ENCODE data around the gene DNMT3A.

The DNMT3A gene

DNA sequence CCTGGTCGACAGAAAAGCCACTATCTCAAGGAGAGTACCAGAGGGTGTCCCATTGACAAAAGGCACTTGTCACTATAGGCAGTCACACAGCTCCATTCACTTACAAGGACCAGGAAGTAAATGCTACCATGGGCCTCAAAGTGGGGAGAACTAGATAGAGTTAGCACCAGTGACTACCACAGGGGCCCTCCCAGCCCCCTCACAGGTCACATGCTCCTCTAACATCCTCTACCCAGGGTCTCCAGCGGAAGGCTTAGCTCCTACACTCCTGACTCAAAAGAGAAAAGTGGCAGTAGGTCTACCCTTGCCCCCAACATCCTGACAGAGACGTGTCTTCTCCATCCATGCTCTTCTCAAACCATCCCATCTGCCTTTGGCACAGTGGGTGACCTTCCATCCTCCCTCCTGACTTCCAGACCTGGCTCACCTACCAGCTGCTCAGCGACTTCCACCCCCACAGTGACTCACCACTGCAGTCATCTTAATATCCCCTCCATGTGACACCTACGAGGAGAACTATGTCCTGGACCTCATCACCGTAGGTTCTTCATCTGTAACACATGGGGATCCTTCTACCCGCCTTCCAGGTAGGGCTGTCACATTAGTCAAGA is 5.6 kb upstream of the DNMT3A start:
- no peak for DNase-seq (ENCODE audit: low read depth in 3 of 3)

- DNase-seq (ENCODE audit: low read depth in 3 of 3): no peak
These were observed 1.6 kb upstream of the DNMT3A start for GRCh38 chr2:25343187-25343825.

GRCh38 chr2:25342372-25343186 is 854 bp upstream of the DNMT3A start:
- peak; percentile 60 to 68 (median 65) for DNase-seq (ENCODE audit: low read depth in 3 of 3)

- DNase-seq (ENCODE audit: low read depth in 3 of 3): no peak
These were observed 556 bp downstream of the DNMT3A start for GRCh38 chr2:25341011-25341727.

GRCh38 chr2:25340181-25340921 is 1.4 kb downstream of the DNMT3A start:
- no peak for DNase-seq (ENCODE audit: low read depth in 3 of 3)

DNA sequence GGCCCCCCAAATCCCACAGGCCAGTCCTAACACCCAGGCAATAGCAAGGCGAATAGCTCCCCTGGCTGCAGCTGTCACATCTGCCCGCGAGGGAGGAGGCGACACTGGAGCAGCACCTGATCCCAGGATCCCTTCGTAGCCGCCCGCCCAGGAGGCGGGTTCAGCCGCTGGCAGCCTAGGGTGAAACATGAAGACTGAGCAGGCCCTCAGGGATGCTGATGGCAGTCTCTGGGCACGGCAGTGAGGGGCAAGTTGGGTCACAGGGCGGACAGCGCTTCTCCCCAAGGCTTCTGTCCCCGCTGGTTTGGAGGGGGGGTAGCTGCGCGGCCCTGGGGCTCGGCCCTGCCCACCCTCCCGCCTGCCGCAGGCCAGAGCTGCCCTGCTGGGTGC is 1.9 kb downstream of the DNMT3A start:
- no peak for DNase-seq (ENCODE audit: low read depth in 3 of 3)

DNA sequence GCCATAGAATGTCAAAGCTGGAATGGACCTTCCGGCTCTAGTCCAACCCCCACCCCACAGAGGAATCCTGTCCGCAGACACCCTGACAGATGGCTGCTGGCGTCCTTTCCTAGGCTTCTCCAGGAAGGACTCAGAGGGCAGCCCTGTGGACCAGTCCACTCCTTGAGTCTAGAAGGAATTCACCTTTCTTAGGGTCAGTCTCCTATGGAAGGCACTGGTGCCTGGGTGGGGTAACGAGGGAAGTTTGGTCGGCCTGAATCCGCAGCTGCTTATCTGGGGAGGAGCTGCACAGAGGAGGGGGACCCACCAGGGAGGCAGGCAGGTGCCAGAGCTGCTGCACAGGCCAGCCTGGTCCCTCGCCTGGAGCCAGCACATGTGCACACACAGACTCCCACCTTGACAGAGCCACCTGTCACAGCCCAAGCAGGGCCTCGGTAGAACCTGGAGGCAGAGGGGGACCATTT is 2.5 kb downstream of the DNMT3A start:
- DNase-seq (ENCODE audit: low read depth in 3 of 3): no peak

DNA sequence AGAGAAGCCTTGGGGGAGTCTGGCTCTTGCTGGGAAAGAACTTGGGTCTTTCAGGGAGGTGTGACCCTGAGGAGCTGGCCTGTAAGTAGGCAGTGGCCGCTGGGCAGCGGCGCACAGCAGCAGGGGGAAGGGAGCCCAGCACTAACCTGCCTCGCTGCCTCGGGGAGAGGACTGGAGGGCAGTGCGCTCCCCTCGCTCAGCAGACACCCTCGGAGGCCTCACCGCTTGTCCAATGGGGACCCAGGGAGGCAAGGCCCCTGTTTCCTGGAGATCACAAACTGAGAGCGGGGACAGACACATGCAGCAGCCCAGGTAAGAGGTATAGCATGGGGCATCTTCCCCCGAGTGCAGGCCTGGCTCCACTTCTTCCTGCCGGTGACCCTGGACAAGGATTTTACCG is 3.3 kb downstream of the DNMT3A start:
- no peak for DNase-seq (ENCODE audit: low read depth in 3 of 3)

- DNase-seq (ENCODE audit: low read depth in 3 of 3): no peak
These were observed 3.8 kb downstream of the DNMT3A start for GRCh38 chr2:25337891-25338290.

DNA sequence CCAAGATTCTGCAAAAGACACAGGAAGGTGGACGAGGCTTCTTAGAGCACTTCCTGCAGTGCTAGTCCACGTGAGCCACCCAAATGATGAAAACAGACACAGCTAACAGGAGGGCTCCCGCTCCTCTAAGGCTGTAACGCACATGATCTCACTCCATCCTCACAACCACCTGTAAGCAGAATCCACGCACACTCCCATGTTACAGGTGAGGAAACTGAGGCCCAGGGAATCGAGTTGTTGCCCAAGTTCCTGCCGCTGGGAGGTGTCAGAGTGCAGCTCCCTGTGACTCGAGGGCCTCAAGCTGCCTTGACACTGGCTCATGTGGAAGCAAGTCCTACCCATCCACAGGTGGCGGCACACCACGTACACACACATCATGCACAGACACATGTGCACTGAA is 4.4 kb downstream of the DNMT3A start:
- no peak for DNase-seq (ENCODE audit: low read depth in 3 of 3)

- no peak for DNase-seq (ENCODE audit: low read depth in 3 of 3)
These were observed 5.3 kb downstream of the DNMT3A start for GRCh38 chr2:25336383-25336841.

GRCh38 chr2:25335971-25336370 is 5.8 kb downstream of the DNMT3A start:
- DNase-seq (ENCODE audit: low read depth in 3 of 3): no peak

DNA sequence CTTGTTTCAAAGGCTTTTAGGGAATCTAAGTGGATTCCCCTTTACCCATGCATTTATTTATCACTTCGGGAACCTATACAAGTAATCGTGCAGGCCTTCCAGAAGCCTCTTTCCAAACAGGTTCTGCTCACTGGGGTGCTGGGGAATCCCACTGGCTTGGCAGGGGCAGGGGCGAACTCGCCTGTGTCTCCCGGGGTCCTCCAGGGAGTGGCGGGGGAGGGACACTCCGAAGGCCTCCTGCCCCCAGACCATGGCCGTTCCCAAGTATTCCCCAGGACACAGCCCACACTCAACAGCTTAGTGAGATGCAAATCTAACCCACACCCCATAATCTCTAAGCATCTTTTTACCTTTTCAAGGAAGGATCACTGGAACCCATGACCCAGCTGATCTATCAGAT is 6.5 kb downstream of the DNMT3A start:
- DNase-seq (ENCODE audit: low read depth in 3 of 3): no peak

- DNase-seq (ENCODE audit: low read depth in 3 of 3): no peak
These were observed 7.2 kb downstream of the DNMT3A start for GRCh38 chr2:25334482-25334881.

DNA sequence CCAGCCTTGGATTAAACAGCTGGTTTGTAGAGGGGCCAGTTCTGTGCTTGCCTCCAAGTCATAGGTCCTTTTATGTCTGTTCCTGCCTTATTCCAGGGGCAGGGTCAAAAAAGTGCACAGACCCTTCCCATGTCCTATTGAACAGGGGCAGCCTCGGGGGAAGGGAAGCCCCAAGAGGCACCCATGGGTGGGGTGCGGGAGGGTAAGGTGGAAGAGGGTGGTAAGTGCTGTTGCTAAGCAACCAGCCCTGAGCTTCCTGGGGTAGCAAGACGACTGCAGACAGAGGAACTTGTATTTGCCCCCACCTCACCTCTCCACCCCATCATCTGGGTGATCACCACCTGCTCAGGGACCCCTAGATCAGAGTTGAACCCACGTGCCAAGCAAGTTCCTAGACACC is 7.7 kb downstream of the DNMT3A start:
- DNase-seq (ENCODE audit: low read depth in 3 of 3): no peak

- no peak for DNase-seq (ENCODE audit: low read depth in 3 of 3)
These were observed 9.2 kb downstream of the DNMT3A start for GRCh38 chr2:25332571-25332970.

- peak in 2 of 3 experiments; percentile 63 to 70 for DNase-seq (ENCODE audit: low read depth in 3 of 3)
These were observed 9.9 kb downstream of the DNMT3A start for GRCh38 chr2:25331686-25332365.

- DNase-seq (ENCODE audit: low read depth in 3 of 3): no peak
These were observed 10.8 kb downstream of the DNMT3A start for GRCh38 chr2:25330937-25331336.

GRCh38 chr2:25330273-25330672 is 11.5 kb downstream of the DNMT3A start:
- DNase-seq (ENCODE audit: low read depth in 3 of 3): no peak

GRCh38 chr2:25328152-25329085 is 13.3 kb downstream of the DNMT3A start:
- no peak for DNase-seq (ENCODE audit: low read depth in 3 of 3)
